Stimulated activated CD4-positive, alpha-beta T cell treated with anti-CD3 and anti-CD28 coated beads, Interleukin-12 subunit alpha, Interleukin-12 subunit beta, amount 100 ng/mL, for 4 hours (primary cell): ENCODE measurements around the gene VPS9D1.

Source experiments
- DNase-seq: peaks from one replicate; pipeline ENCODE4 v3.0.0-alpha.2; 2020

Gene VPS9D1

DNA sequence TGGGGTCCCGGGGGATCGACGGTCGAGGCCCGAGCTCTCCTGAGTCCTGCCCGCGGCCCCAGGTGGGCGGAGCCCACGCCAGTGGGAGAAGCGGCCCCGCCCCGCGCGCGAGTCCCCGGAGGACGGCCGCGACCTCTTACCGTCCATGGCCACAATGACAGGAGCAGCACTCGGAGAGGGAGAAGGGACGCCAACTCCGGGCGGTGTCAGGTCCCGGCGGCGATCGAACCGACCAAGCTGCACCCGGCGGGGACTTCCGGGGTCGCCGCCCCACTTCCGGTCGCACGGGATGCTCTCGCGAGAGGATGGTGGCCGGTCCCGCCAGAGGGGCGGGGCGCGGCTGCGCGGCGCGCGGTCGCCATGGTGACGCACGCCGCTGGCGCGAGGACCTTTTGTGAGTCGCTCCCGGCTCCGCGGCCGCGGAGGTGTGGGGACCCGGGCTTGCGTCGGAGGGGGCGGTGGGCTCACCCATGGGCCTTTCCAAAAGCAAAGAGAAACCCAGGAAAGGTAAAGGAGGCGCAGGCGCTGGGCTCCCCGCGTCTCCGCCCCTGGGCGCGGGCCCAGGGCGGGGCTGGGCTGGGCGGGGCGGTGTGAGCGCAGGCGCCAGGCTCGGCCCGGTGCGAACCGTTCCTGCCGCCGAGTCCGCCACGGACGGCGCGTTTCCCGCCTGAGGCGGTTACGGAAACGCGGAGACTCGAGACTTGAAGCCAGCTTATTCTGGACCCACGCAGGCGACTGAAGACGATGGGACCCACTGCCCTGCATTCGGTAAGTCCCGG lies 63.1 kb downstream of the VPS9D1 start, which contains the start of the genes CHMP1A and SPATA33:
CHMP1A (minus strand) TSS at position 267 of the 779 bp plus-strand sequence; CDS start at position 147, 120 bp downstream.
SPATA33 (plus strand) TSS at position 395 of the 779 bp plus-strand sequence; CDS start at position 471, 76 bp downstream.
- DNase-seq = peak; percentile 90
